HG03139 (cell line): Measurements from ENCODE around the gene VAX1.
"Not testable (repeated sequence)": the region's sequence is repeated elsewhere in the genome, so short reads cannot be mapped to it uniquely, and the experiment has no call there.

Source experiments
- ATAC-seq: cut with Tn5 transposase; IDR thresholded peaks from one replicate; pipeline ENCODE4 v1.9.1; 2021; ENCODE audit not compliant: unreplicated experiment

The VAX1 gene

GRCh38 chr10:117137911-117138642, at the start of gene VAX1:
Gene VAX1 (minus strand): TSS chr10:117138270. CDS start chr10:117138056, 214 bp downstream.
- ATAC-seq: no peak

GRCh38 chr10:117186832-117187615, 49.0 kb upstream of the VAX1 start:
- no peak for ATAC-seq

DNA sequence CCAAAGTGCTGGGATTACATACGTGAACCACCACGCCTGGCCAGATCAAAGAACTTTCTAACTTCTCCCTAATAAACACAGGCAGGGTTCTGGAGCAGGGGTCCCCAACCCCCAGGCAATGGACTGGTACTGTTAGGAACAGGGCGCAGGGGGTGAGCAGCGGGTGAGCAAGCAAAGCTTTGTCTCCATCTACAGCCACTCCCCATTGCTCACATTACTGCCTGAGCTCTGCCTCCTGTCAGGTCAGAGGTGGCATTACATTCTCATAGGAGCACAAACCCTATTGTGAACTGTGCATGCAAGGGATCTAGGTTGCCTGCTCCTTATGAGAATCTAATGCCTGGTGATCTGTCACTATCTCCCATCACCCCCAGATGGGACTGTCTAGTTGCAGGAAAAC, 47.7 kb upstream of the VAX1 start:
- not testable (repeated sequence) for ATAC-seq

DNA sequence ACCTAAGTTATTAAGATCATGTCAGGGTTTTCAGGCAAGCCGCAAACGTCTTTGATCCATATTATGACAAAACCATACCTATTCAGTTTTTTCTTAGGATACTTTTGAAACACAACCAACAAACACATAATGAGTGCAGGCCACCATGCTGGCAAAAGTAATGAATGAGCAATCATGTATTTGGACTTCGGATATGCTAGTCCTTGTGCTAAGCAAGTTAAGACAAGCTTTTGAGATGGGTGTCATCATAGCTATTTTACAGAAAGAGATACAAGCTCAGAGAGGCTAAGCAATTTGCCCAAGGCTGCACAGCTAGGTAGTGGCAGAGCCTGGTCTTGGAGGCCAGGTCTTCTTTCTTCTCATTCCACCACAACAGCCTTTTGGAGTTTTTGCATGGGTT, 46.8 kb upstream of the VAX1 start:
- no peak for ATAC-seq

- ATAC-seq: no peak
Measured at GRCh38 chr10:117184296-117184695, 46.2 kb upstream of the VAX1 start.

GRCh38 chr10:117178190-117178589, 40.1 kb upstream of the VAX1 start:
- no peak for ATAC-seq

GRCh38 chr10:117175901-117176534, 37.9 kb upstream of the VAX1 start:
- ATAC-seq: peak; percentile 52

GRCh38 chr10:117175215-117175900, 37.3 kb upstream of the VAX1 start:
- peak; percentile 27 for ATAC-seq

DNA sequence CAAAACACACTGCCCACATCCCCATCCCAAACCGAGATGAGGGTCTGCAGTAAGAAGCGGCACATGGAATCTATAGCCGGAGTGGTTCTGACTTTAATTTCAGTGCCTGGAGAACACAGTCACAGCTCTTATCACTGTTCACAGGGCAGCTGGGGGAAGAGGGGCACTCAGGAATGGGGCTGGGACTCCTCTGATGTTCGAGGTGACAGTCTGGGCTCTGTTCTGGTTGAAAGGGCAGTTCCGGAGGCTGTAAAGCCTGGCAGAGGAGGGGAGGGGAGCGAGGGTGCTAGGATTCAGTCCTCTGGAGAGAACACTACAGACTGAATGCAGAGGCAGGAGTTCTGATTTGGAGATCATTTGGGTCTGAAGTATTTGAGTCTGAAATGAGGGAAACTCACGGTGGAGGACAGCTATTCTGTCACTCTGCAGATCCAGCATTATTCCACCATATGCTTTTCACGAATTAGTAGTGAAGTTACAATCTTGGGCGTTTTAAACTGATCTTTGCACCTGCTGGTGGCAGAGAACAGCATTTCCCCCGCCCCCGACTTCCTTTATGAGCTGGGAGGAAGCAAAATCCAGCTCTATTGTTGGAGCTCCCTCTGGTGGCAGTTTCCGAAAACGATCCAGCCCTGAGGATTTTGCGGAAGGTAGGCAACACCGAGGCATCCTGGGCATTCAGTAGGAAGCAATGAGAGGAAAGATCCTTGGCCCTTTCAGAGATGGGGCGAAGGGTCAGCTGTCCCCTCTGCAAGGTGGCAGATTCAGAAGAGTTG, 36.6 kb upstream of the VAX1 start:
- peak; percentile 81 for ATAC-seq

DNA sequence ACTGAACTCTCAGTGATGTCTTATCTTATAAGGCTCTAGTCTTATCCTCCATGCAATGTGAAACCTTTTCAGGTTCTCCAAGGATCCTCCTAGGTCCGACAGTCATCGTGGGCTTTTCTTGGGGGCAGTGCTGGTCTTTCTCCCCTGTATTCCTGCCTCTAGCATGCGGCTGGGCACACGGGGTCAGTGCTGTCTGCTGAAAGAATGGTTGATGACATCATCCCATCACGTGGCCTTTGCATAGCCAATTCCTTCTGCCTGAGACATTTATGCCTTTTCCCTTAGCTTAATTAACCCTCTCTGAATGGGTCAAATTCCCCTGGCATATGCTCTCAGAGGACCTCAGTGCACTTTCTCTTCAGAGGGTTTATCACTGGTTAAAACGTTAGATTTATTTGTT, 32.2 kb upstream of the VAX1 start:
- no peak for ATAC-seq

- no peak for ATAC-seq
Measured at GRCh38 chr10:117169480-117169879, 31.4 kb upstream of the VAX1 start.

DNA sequence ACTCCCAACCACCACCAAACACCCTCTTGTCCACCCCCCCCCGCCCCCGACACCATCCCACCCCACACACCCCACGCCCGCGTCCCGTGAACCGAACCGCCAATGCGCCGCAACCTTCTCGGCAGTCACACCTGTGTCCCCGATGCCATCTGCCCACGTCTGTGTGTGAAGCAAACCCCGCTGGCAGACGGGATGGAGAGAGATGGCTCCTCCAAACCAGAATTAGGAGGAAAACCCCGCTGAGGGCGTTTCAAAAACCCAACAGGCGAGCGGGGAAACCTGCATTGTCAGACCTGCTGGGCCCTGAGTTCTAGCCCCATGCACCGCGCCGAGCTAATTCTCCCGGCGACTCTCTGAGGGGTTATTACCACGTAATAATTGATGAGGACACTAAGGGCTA, 30.7 kb upstream of the VAX1 start:
- no peak for ATAC-seq

- ATAC-seq: peak; percentile 90
Measured at GRCh38 chr10:117167789-117168674, 30.0 kb upstream of the VAX1 start.

GRCh38 chr10:117167346-117167788, 29.3 kb upstream of the VAX1 start:
- ATAC-seq: no peak

- ATAC-seq: no peak
Measured at GRCh38 chr10:117166418-117167345, 28.6 kb upstream of the VAX1 start.

GRCh38 chr10:117165538-117166417, 27.7 kb upstream of the VAX1 start:
- no peak for ATAC-seq
